Keratinocyte (primary cell): ENCODE results near the gene FREM3. TPM values are rescaled to one million over a fixed set of nuclear protein-coding genes. Genes with fewer than 3 reads are reported as not detected.

ENCODE experiments used
- DNase-seq: peaks from one replicate; pipeline ENCODE4 v3.0.0-alpha.2; 2011; ENCODE audit warnings: low read depth, missing footprints, low spot score
- FAIRE-seq: peaks from 2 replicates; lab custom pipeline; 2011; peaks lifted over from hg19 to GRCh38; lab: Jason Lieb, UNC
- H2AFZ ChIP-seq: 2 replicates; pipeline ENCODE4 v1.6.0; 2012; ENCODE audit warnings: low read length, control low read depth, inconsistent platforms; ENCODE audit not compliant: control insufficient read depth
- H3K27ac ChIP-seq: 2 replicates; pipeline ENCODE4 v1.5.1; 2011; ENCODE audit warnings: low read length; ENCODE audit not compliant: control insufficient read depth, insufficient read depth
- H3K27me3 ChIP-seq: 3 replicates; pipeline ENCODE4 v1.6.0; 2011; ENCODE audit warnings: low read length; ENCODE audit not compliant: control insufficient read depth, insufficient read depth; ENCODE audit errors: extremely low read depth
- H3K36me3 ChIP-seq, 2 experiments: 2 replicates in 1 of 2; 3 replicates in 1 of 2; pipeline ENCODE4 v1.5.1; 2011; ENCODE audit warnings: low read length in 2 of 2, mild to moderate bottlenecking in 1 of 2; ENCODE audit not compliant: control insufficient read depth in 2 of 2, insufficient read depth in 2 of 2; ENCODE audit errors: extremely low read depth in 1 of 2
- H3K4me1 ChIP-seq: 3 replicates; pipeline ENCODE4 v1.5.1; 2011; ENCODE audit warnings: low read length; ENCODE audit not compliant: control insufficient read depth, insufficient read depth; ENCODE audit errors: extremely low read depth
- H3K4me2 ChIP-seq: 3 replicates; pipeline ENCODE4 v1.6.0; 2011; ENCODE audit warnings: low read depth, low read length; ENCODE audit not compliant: control insufficient read depth, insufficient read depth; ENCODE audit errors: extremely low read depth
- H3K4me3 ChIP-seq, 3 experiments: fragments of 200-600 bp in 1 of 3; sonication (generic) in 1 of 3; 2 replicates in 2 of 3; 3 replicates in 1 of 3; pipeline ENCODE4 v1.5.1; 2011 to 2016; ENCODE audit warnings: low read length in 3 of 3, mild to moderate bottlenecking in 3 of 3, control low read depth in 2 of 3, inconsistent platforms in 1 of 3, low read depth in 1 of 3, mixed read lengths in 1 of 3, mixed run types in 1 of 3, moderate library complexity in 1 of 3; ENCODE audit not compliant: control insufficient read depth in 2 of 3, insufficient read depth in 2 of 3; ENCODE audit errors: extremely low read depth in 1 of 3
- H3K79me2 ChIP-seq: 2 replicates; pipeline ENCODE4 v1.6.0; 2012; ENCODE audit warnings: low read length; ENCODE audit not compliant: control insufficient read depth, insufficient read depth
- H3K9ac ChIP-seq: 3 replicates; pipeline ENCODE4 v1.6.0; 2011; ENCODE audit warnings: low read length; ENCODE audit not compliant: control insufficient read depth, insufficient read depth; ENCODE audit errors: extremely low read depth
- H3K9me1 ChIP-seq: 3 replicates; pipeline ENCODE4 v1.6.0; 2011; ENCODE audit warnings: low read length; ENCODE audit not compliant: control insufficient read depth, insufficient read depth; ENCODE audit errors: extremely low read depth
- H3K9me3 ChIP-seq: 2 replicates; pipeline ENCODE4 v1.5.1; 2012; ENCODE audit warnings: low read depth, low read length; ENCODE audit not compliant: control insufficient read depth
- H4K20me1 ChIP-seq: 3 replicates; pipeline ENCODE4 v1.6.0; 2011; ENCODE audit warnings: low read length; ENCODE audit not compliant: control insufficient read depth, insufficient read depth; ENCODE audit errors: extremely low read depth
- CTCF ChIP-seq, 3 experiments: IDR thresholded peaks in 1 of 3; conservative IDR thresholded peaks in 1 of 3; optimal IDR thresholded peaks in 1 of 3; 2 replicates in 2 of 3; 3 replicates in 1 of 3; pipeline versions ENCODE3 to v1.5.1; 2011; ENCODE audit warnings: low read length in 3 of 3, mild to moderate bottlenecking in 3 of 3, moderate library complexity in 2 of 3, control low read depth in 1 of 3, inconsistent platforms in 1 of 3; ENCODE audit not compliant: insufficient read depth in 2 of 3; ENCODE audit errors: extremely low read depth in 1 of 3
- EZH2 ChIP-seq: IDR thresholded peaks from one replicate; pipeline ENCODE4 v1.6.1; 2012; ENCODE audit warnings: inconsistent platforms, mild to moderate bottlenecking, low read length, moderate library complexity
- dilution Hi-C: fragments of 300-500 bp; cut with MboI; formaldehyde crosslinking; loops from one replicate; pipeline ENCODE4 v1.7.0; 2020; ENCODE audit warnings: low sequenced_read_pairs; ENCODE audit not compliant: extremely low pct_ligation_motif_present
- polyA plus RNA-seq, 5 experiments: library from polyadenylated mRNA; depleted of rRNA in 3 of 5; stranded (reverse) in 3 of 5; stranded (forward) in 1 of 5; unstranded in 1 of 5; fragments of >200 nt; gene quantifications; 1 replicate in 1 of 5; 2 replicates in 3 of 5; 3 replicates in 1 of 5; pipeline versions ENCODE4 v1.2.1 to v1.2.3, GENCODE V29; 2011 to 2012; ENCODE audit warnings: missing spikeins in 2 of 5, low read depth in 1 of 5, low replicate concordance in 1 of 5

Gene FREM3
- polyA plus RNA-seq, 1 donor (not counting 4 experiments of a cell fraction or from before 2014, with no cell fraction given): not detected

DNA sequence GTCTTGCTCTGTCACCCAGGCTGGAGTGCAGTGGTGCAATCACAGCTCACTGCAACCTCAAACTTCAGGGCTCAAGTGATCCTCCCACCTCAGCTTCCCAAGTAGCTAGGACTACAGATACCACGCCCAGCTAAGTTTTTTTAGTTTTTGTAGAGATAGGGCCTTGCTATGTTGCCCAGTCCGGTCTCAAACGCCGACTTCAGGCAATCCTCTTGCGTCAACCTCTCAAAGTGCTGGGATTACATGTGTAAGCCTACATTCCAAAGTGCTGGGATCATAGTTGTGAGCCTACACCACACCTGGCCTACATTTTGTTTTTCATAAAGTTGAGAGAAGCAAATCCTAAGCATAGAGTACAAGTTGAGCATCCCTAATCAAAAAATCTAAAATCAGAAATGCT lies 144.8 kb downstream of the FREM3 start:
- peaks cover 9% of the 10 kb centered on the region for H3K27me3 ChIP-seq
- H3K9me3 ChIP-seq: no peaks in the 10 kb centered on the region
- dilution Hi-C loops: no loop called here
- H3K4me2 ChIP-seq: no peak overlapping the region
- no peaks in the 10 kb centered on the region for H3K4me1 ChIP-seq
- no peak overlapping the region for H3K9ac ChIP-seq
- no peaks in the 10 kb centered on the region for H3K79me2 ChIP-seq
- peaks cover 3% of the 10 kb centered on the region for H4K20me1 ChIP-seq
- peaks cover 0 to 2% of the 10 kb centered on the region in 2 experiments for H3K36me3 ChIP-seq
- no peaks in the 10 kb centered on the region for H3K9me1 ChIP-seq
- FAIRE-seq (no peak), DNase-seq (no peak)
- H3K27ac ChIP-seq: no peak overlapping the region
- TF ChIP-seq CTCF (optimal IDR thresholded peaks at IDR 0.05 in 1 of 3, IDR thresholded peaks at IDR 0.05 in 1 of 3, conservative IDR thresholded peaks at IDR 0.05 in 1 of 3; ENCODE audit: extremely low read depth in 1 of 3, insufficient read depth in 2 of 3, low read length in 3 of 3) (no peak), EZH2 (no peak)
- no peak overlapping the region for H3K4me3 ChIP-seq
- H2AFZ ChIP-seq: no peak overlapping the region

GRCh38 chr4:143554728-143555597 lies 145.5 kb downstream of the FREM3 start:
- no peaks in the 10 kb centered on the region for H3K79me2 ChIP-seq
- peaks cover 0 to 2% of the 10 kb centered on the region in 2 experiments for H3K36me3 ChIP-seq
- no peak overlapping the region for H3K9ac ChIP-seq
- DNase-seq: no peak
- dilution Hi-C loops: no loop called here
- H2AFZ ChIP-seq: no peak overlapping the region
- no peak overlapping the region for H3K4me3 ChIP-seq
- no peaks in the 10 kb centered on the region for H3K9me3 ChIP-seq
- no peak for TF ChIP-seq EZH2
- no peak for TF ChIP-seq CTCF (optimal IDR thresholded peaks at IDR 0.05 in 1 of 3, IDR thresholded peaks at IDR 0.05 in 1 of 3, conservative IDR thresholded peaks at IDR 0.05 in 1 of 3; ENCODE audit: extremely low read depth in 1 of 3, insufficient read depth in 2 of 3, low read length in 3 of 3)
- H3K9me1 ChIP-seq: no peaks in the 10 kb centered on the region
- no peak for FAIRE-seq
- peaks cover 3% of the 10 kb centered on the region for H4K20me1 ChIP-seq
- H3K4me1 ChIP-seq: no peaks in the 10 kb centered on the region
- no peak overlapping the region for H3K27ac ChIP-seq
- H3K4me2 ChIP-seq: no peak overlapping the region
- H3K27me3 ChIP-seq: peaks cover 9% of the 10 kb centered on the region
